ENCODE results near the gene ARHGEF38.

Gene ARHGEF38

GRCh38 chr4:105619188-105619931 lies 66.9 kb downstream of the ARHGEF38 start:
- peak; percentile 70 for DNase-seq

GRCh38 chr4:105620640-105621323 lies 68.4 kb downstream of the ARHGEF38 start:
- DNase-seq = peak; percentile 62

DNA sequence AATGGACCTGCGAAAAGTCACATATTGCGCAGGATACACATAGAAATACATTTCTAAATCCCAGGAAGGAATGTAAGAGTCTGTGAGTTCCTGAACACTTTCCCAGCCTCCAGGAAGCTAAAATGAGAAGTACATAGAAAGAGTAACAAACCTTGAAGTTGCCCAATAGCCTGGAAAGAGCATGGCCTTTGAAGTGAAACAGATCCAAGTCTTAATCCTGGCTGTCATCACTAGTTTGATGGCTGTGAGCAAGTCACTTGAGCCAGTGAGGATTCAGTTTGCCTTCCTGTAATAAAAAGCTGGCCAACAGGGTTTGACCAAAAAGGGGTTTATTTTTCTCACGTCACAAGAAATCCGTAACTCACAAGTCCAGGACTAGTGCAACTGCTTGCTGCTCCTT lies 69.8 kb downstream of the ARHGEF38 start:
- DNase-seq = no peak

DNA sequence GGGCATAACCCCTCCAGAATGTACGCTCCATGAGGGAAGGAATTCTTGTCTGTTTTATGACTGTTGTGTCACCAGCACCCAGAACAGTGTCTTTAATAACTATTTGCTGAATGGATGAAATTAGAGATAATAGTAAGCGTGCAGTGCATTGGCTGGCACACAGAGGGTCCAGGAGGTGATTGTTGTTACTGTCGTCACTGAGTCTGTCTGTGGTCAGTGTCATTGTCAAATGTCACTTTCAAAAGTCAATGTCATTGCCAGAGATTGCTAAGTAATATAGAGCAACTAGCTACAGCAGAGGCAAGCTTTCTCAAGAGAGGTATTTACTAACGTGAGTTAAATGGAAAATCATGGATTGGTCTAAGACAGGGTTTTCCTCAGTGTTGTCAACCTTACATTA lies 70.7 kb downstream of the ARHGEF38 start:
- DNase-seq = no peak

GRCh38 chr4:105624530-105624929 lies 72.1 kb downstream of the ARHGEF38 start:
- peak; percentile 64 for DNase-seq

DNA sequence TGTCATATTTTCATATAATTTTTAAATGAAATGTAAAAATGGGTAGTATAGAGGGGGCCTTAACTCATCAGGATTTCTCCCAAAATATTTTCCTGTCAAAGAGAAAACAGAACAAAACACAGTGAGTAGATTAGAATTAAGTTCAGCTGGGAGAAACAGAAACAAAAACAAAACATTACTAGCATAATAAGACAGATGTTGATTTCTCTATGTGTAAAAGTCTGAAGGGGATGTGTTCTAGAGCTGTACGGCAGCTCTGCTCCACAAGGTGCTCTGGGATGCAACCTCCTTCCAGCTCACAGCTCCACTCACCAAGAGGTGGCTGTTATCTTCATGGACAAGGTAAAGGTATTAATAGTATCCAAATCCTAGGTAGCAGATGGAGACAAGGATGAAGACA lies 72.8 kb downstream of the ARHGEF38 start:
- no peak for DNase-seq

GRCh38 chr4:105626846-105627245 lies 74.4 kb downstream of the ARHGEF38 start:
- no peak for DNase-seq

- DNase-seq = no peak
These were observed 75.2 kb downstream of the ARHGEF38 start for GRCh38 chr4:105627620-105628019.

DNA sequence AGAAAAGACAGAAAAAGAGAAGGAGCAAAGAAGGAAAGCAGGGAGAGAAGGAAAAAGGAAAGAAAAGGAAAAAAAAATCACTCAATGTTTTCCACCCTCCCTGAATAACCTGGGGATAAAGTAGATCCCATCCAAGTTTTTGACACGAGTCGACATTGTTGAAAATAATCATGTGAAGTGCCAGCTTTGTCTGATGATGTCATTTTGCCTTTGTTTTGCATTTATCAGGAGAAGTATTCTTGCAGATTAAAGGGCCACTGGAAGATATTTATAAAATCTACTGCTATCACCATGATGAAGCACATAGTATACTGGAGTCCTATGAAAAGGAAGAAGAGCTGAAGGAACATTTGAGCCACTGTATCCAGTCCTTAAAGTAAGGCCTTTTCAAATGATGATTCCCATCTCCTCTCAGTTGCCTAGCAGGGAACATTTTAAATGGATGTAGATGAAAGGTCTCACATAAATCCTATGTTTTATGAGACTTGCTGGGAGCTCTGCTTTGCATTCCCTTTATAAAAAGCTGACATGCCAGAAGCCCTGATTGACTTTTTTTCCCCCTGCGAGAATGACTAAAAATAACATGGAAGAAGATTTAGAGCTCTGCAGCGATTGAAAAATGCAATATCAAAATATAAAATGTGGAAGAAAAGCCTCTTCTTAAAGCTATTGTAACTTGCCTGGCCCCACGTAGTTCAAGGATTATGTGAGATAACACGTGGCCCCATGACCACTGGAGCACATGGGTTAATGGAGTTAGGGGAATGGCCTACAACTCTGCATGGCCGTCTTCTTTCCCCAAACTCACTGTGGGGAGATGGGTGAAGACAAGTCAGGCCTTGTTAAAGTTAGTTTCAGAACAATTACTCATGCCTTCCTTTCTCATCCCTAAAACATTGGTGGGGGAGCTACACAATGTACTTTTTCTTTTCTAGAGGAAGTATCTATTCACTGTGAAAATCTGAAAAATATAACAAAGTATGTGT lies 78.5 kb downstream of the ARHGEF38 start:
- DNase-seq = no peak

- peak; percentile 39 for DNase-seq
These were observed 79.5 kb downstream of the ARHGEF38 start for GRCh38 chr4:105631818-105632400.

DNA sequence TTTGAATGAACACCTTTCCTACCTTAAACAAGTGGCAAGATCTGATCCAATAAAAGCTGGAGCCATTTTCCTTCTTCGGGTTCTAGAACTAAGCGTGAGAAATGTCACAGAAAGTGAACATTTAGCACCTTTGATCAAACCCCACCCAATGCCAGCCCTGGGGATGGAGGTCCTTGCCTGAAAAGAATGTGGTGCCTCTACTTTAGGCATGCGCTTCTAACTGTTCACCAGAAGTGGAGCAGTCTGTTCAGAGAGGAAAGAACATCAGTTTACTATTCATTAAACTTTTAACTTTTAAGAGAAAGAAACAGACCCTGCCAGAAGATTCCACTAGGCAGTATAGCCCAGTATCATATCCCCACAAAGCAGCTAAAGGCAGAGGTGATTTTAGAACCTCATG lies 80.2 kb downstream of the ARHGEF38 start:
- peak; percentile 21 for DNase-seq

GRCh38 chr4:105633241-105633640 lies 80.8 kb downstream of the ARHGEF38 start:
- no peak for DNase-seq

DNA sequence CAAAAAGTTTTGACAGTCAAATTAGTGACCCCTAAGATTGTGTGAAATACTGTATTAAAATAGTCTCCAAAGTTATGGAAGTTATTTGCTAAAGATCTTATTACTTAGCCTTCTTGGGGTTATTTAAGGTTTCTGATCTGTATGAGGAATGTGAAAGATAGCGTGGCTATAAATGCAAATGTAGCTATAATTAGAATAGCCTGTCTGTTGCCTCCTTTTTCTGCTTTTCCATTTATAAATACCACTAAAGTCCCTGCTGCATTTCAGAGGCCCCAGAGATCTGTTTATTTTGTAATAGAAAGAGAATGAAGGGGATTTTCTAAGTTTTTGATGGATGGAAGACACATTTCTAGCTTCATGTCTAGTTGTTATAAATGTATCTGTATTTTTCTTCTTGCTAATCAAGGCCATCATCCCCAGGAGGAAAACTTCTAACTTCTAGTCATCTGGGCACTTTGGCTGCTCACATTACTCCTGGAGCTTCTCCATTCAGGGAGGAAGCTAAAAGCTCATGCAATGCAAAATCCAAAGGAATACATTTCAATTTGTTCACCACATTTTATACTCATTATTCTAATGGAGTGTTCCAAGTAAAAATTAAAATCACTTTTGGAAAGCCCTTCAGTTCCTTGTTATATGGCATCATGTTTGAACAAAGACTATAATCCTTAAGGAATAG lies 82.1 kb downstream of the ARHGEF38 start:
- DNase-seq = no peak

DNA sequence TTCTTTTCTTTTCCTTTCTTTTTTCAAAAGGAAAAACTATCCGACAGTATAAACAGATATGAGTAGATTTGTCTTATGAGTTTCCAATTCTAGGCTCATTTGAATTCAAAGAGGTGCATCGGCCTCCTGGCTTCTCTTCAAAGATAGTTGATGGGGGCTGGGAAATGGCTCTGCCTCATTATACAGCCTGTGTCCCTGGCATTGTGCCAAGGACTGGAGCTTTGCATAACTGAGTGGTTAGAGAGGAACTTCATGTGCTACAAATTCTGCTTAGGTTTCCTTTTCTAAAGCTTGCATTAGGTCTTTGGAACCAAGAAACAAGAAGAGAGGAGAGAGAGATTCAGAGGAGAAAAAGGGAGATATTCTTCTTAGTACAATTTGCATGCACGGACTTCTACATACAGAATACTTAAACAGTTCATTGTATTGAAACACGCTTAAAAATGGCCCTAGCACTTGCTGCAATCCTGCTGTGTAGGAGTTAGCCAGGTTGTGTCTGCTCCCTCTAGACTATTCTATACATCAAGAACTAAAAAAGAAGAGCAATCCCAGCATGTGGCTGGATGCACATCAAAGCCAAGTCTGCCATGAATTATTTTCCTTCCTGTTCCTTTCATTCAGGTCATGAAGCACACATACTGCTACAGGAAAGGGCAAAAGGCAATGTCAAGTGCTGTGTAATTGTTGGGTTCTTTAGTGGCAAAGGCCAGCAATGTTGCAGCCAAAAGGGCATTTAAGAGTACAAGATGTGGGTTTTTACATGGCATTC lies 85.2 kb downstream of the ARHGEF38 start:
- DNase-seq = peak; percentile 88

- no peak for DNase-seq
These were observed 89.4 kb downstream of the ARHGEF38 start for GRCh38 chr4:105641845-105642244.

DNA sequence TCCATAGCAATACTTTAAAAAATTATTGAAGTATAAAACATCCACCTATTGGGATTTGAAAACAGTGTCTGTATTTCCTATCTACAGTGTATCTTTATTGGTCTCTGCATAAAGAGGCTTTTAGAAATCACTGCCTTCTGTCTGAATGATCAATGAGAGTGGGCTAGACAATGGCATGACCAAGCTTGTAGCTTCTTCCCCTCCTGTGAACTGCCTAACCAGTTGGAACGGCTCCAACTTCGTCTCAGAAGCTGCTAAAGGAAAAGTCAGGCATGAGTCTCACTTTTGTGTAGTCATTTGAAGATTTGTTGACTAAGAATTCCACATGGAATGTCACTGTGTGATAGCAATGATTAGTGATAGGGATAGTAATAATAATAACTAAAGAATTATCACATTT lies 91.8 kb downstream of the ARHGEF38 start:
- DNase-seq = peak; percentile 17

- DNase-seq = peak; percentile 10
These were observed 93.0 kb downstream of the ARHGEF38 start for GRCh38 chr4:105645440-105645839.

- DNase-seq = peak; percentile 88
These were observed 97.8 kb downstream of the ARHGEF38 start for GRCh38 chr4:105650190-105650589.

DNA sequence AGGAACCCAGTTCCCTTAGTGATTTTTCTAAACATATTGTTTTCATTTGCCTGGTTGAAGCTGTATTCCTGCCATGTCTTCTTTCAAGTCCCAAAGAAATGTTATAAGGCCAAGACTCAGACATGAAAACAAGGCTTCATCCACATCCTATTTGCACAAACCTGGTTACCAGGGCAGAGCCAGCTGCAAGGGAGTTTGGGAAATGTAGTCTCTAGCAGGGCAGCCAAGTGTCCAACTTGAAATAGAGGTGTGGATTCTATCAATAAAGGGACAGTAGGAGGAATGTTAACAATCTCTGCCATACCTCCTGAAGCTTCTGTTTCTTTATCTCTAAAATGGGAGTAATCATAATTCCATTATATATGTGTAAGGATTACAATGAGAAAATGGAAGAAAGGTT lies 99.5 kb downstream of the ARHGEF38 start:
- no peak for DNase-seq

DNA sequence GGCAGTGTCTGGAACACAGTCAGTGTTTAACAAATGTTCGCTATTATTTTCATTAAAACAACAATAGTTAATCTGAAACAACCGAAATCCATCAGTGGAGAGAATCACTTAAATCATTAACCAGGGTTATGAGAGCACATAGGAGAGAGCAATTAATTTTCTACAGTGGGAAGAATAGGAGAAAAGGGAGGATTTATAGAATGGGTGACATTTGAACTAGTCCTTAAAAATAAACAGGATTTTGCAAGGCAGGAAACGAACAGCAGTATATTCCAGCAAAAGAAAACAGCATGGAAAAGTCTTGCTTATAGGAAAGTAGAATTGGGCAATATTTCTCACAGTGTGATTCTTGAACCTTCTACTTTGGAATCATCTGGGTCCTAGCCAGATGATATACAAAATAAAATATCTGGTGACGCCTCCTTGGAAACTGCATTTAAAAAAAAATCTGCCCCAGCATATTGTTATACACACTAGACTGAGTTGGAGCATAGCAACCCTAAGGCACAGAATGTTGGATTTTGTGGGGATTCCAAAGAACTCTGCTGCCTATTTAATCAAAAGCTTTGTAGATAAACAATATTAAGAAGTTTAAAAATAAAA lies 100.0 kb downstream of the ARHGEF38 start:
- DNase-seq = no peak

DNA sequence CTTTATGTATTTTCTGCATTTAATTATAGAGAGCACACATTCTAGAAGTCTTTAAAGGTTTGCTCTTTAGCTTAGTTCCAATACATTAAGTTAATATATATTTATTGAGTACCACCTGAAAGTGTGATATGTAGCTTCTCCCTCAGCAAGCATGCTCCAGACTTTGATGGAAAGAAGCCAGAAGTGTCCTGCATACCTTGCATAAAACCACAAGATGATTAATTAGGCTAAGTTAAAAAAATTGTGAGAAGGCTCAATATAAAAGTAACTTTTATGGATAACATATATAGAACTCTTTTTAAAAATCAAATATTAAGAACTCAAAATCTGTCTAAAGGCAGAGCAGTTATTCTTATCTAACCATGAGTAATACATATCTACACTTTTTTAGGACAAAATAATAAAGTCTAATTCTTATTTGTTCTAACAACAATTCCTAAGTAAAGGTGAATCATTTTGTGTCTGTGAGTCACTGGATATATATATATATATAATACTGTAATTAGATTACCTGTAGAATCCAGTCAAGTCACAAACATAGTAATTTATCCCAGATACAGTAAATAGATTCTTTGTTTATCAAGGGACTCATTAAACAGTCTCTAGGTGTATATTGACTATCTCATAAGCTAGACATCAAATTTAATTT lies 104.8 kb downstream of the ARHGEF38 start:
- no peak for DNase-seq

Measured in OCI-M1 (cell line).